ENCODE measurements around the gene NSMCE1. TPM values are rescaled to one million over a fixed set of nuclear protein-coding genes. Genes with fewer than 3 reads are reported as not detected.

NSMCE1 gene
- total and polyA plus RNA-seq, 8 donors, result 27.6 to 37.9 (median 31.7) TPM

GRCh38 chr16:27258241-27258734 is 10.3 kb downstream of the NSMCE1 start:
- WGBS, 2 donors, result 74 to 86% methylated on average over 3 of the region's 3 CpGs
- FAIRE-seq, result no peak
- no peak for DNase-seq
- Histone ChIP-seq H3K36me3 (peaks cover 0 to 11% (median 0%) of the 10 kb centered on the region in 3 donors), H3K9me3 (no peaks in the 10 kb centered on the region), H3K27me3 (no peaks in the 10 kb centered on the region), H3K4me1 (peaks cover 0 to 7% (median 6%) of the 10 kb centered on the region in 3 donors), H3K27ac (peak overlapping the region in 1 of 4 donors; percentile 39), H3K4me3 (no peak overlapping the region)
- no peak for TF ChIP-seq CTCF (IDR thresholded peaks at IDR 0.05)
- intact Hi-C loops (cut with DNase I), result no loop called here
- no peak for ATAC-seq

- Histone ChIP-seq H3K9me3 (no peaks in the 10 kb centered on the region), H3K4me1 (peaks cover 0 to 7% (median 6%) of the 10 kb centered on the region in 3 donors), H3K27me3 (no peaks in the 10 kb centered on the region), H3K27ac (no peak overlapping the region), H3K36me3 (peaks cover 0 to 11% (median 0%) of the 10 kb centered on the region in 3 donors), H3K4me3 (no peak overlapping the region)
- WGBS, 2 donors, result 90 to 92% methylated on average over 14 of the region's 14 CpGs
- ATAC-seq (no peak), FAIRE-seq (no peak), DNase-seq (no peak)
- intact Hi-C loops (cut with DNase I), result no loop called here
- no peak for TF ChIP-seq CTCF (IDR thresholded peaks at IDR 0.05)
Measured at GRCh38 chr16:27257271-27257670, 11.3 kb downstream of the NSMCE1 start.

GRCh38 chr16:27256861-27257260 is 11.7 kb downstream of the NSMCE1 start:
- H3K9me3 ChIP-seq, result no peaks in the 10 kb centered on the region
- intact Hi-C loops (cut with DNase I), result no loop called here
- TF ChIP-seq CTCF (IDR thresholded peaks at IDR 0.05), result no peak
- no peaks in the 10 kb centered on the region for H3K27me3 ChIP-seq
- H3K27ac ChIP-seq, result no peak overlapping the region
- 95 to 98% methylated on average over 3 of the region's 3 CpGs for WGBS, 2 donors
- peaks cover 0 to 7% (median 6%) of the 10 kb centered on the region in 3 donors for H3K4me1 ChIP-seq
- no peak for ATAC-seq
- no peak for DNase-seq
- peaks cover 0 to 11% (median 0%) of the 10 kb centered on the region in 3 donors for H3K36me3 ChIP-seq
- FAIRE-seq, result no peak
- no peak overlapping the region for H3K4me3 ChIP-seq

GRCh38 chr16:27254262-27254811 is 14.2 kb downstream of the NSMCE1 start:
- H3K4me1 ChIP-seq, result peaks cover 0 to 7% (median 0%) of the 10 kb centered on the region in 3 donors
- no peak for DNase-seq
- H3K27ac ChIP-seq, result peak overlapping the region in 1 of 4 donors; percentile 22
- peak in 2 of 4 donors; percentile 30 to 41 for ATAC-seq
- no peak overlapping the region for H3K4me3 ChIP-seq
- intact Hi-C loops (cut with DNase I), result no loop called here
- no peaks in the 10 kb centered on the region for H3K27me3 ChIP-seq
- no peaks in the 10 kb centered on the region for H3K9me3 ChIP-seq
- H3K36me3 ChIP-seq, result peaks cover 0 to 11% (median 0%) of the 10 kb centered on the region in 3 donors
- TF ChIP-seq CTCF (IDR thresholded peaks at IDR 0.05), result no peak
- WGBS, 2 donors, result 93 to 95% methylated on average over 3 of the region's 3 CpGs
- no peak for FAIRE-seq

- no peak for FAIRE-seq
- H3K4me1 ChIP-seq, result peaks cover 0 to 6% (median 0%) of the 10 kb centered on the region in 3 donors
- no peaks in the 10 kb centered on the region for H3K27me3 ChIP-seq
- H3K36me3 ChIP-seq, result peaks cover 0 to 11% (median 0%) of the 10 kb centered on the region in 3 donors
- intact Hi-C loops (cut with DNase I), result no loop called here
- WGBS, 2 donors, result 88 to 95% methylated on average over 6 of the region's 6 CpGs
- no peak overlapping the region for H3K4me3 ChIP-seq
- no peak for TF ChIP-seq CTCF (IDR thresholded peaks at IDR 0.05)
- H3K27ac ChIP-seq, result peak overlapping the region in 1 of 4 donors; percentile 22
- peak in 2 of 4 donors; percentile 72 to 76 for ATAC-seq
- DNase-seq, result no peak
- no peaks in the 10 kb centered on the region for H3K9me3 ChIP-seq
Measured at GRCh38 chr16:27253526-27253930, 15.0 kb downstream of the NSMCE1 start.

All from pancreas (tissue), 10 donors.